GM19468 (cell line): ENCODE measurements around the gene URAD.
"Not testable (repeated sequence)": the region's sequence is repeated elsewhere in the genome, so short reads cannot be mapped to it uniquely, and the experiment has no call there.

Experiments used
- ATAC-seq: cut with Tn5 transposase; IDR thresholded peaks from one replicate; pipeline ENCODE4 v1.9.1; 2021; ENCODE audit warnings: mild to moderate bottlenecking, moderate library complexity, moderate number of reproducible peaks; ENCODE audit not compliant: unreplicated experiment; ENCODE audit errors: extremely low read depth

URAD gene

GRCh38 chr13:27971776-27972477, 16.6 kb downstream of the URAD start:
- ATAC-seq, result no peak

GRCh38 chr13:27971236-27971645, 17.3 kb downstream of the URAD start:
- ATAC-seq, result no peak

GRCh38 chr13:27970382-27971235, 17.9 kb downstream of the URAD start:
- ATAC-seq, result no peak

GRCh38 chr13:27969866-27970229, 18.6 kb downstream of the URAD start:
- no peak for ATAC-seq

- no peak for ATAC-seq
Measured at GRCh38 chr13:27969082-27969865, 19.2 kb downstream of the URAD start, which contains the start of gene CDX2. CDX2 (minus strand) TSS chr13:27969315; CDS start chr13:27969006, 309 bp downstream.

- ATAC-seq, result no peak
Measured at GRCh38 chr13:27968316-27969081, 20.0 kb downstream of the URAD start.

- ATAC-seq, result no peak
Measured at GRCh38 chr13:27967736-27968315, 20.7 kb downstream of the URAD start.

GRCh38 chr13:27967203-27967735, 21.2 kb downstream of the URAD start:
- ATAC-seq, result no peak

GRCh38 chr13:27966641-27967202, 21.8 kb downstream of the URAD start:
- ATAC-seq, result no peak

- no peak for ATAC-seq
Measured at GRCh38 chr13:27965740-27966640, 22.5 kb downstream of the URAD start.

GRCh38 chr13:27965343-27965739, 23.2 kb downstream of the URAD start:
- no peak for ATAC-seq

- ATAC-seq, result no peak
Measured at GRCh38 chr13:27964741-27965323, 23.7 kb downstream of the URAD start.

GRCh38 chr13:27964206-27964605, 24.3 kb downstream of the URAD start:
- ATAC-seq, result not testable (repeated sequence)

- ATAC-seq, result no peak
Measured at GRCh38 chr13:27963491-27963890, 25.0 kb downstream of the URAD start.

- no peak for ATAC-seq
Measured at GRCh38 chr13:27962982-27963381, 25.5 kb downstream of the URAD start.

- no peak for ATAC-seq
Measured at GRCh38 chr13:27962128-27962841, 26.2 kb downstream of the URAD start.
